DOHH2 (cell line): Measurements from ENCODE around the gene PDE10A.

Experiments
- CTCF ChIP-seq: fragments of 200-600 bp; sonication (generic); IDR thresholded peaks from one replicate; pipeline ENCODE4 v1.5.1; 2014; ENCODE audit warnings: antibody characterized with exemption, mild to moderate bottlenecking, low read depth, low read length; ENCODE audit not compliant: poor library complexity, severe bottlenecking
- EZH2phosphoT487 ChIP-seq: fragments of 200-600 bp; sonication (generic); IDR thresholded peaks from 2 replicates; pipeline ENCODE4 v1.6.1; 2017; ENCODE audit warnings: borderline replicate concordance, mild to moderate bottlenecking, antibody characterized with exemption, low read length, moderate library complexity, mixed read lengths

- TF ChIP-seq CTCF (no peak), EZH2phosphoT487 (no peak)
These were observed 176.6 kb downstream of the PDE10A start for GRCh38 chr6:165486183-165487137.
